GM12878 (cell line): Measurements from ENCODE around the gene KANSL2. TPM values are rescaled to one million over a fixed set of nuclear protein-coding genes. Genes with fewer than 3 reads are reported as not detected.

Experiments used
- CUX1 ChIP-seq: IDR thresholded peaks from 2 replicates; pipeline ENCODE4 v1.6.1; 2012; ENCODE audit warnings: improper control_type of control experiment, low read depth, low read length; ENCODE audit not compliant: insufficient replicate concordance
- FOS ChIP-seq: IDR thresholded peaks from 3 replicates; pipeline ENCODE4 v1.6.1; 2011; ENCODE audit warnings: borderline replicate concordance; ENCODE audit not compliant: insufficient read length; ENCODE audit errors: extremely low read depth
- ZBTB40 ChIP-seq: fragments of 450-650 bp; IDR thresholded peaks from 2 replicates; pipeline ENCODE4 v1.6.1; 2016; ENCODE audit warnings: mild to moderate bottlenecking, moderate library complexity, borderline replicate concordance
- polyA plus RNA-seq, 11 experiments: library from polyadenylated mRNA; depleted of rRNA in 4 of 11; unstranded in 6 of 11; stranded (reverse) in 5 of 11; fragments of >200 nt; fragmentation: Nextera tagmentation in 4 of 11; fragmentation: Illumina TruSeq in 1 of 11; extraction: Ambion mirVana in 4 of 11; extraction: Trizol in 1 of 11; gene quantifications; 1 replicate in 1 of 11; 2 replicates in 10 of 11; pipeline versions ENCODE4 v1.2.1 to v1.2.3, GENCODE V29; 2011 to 2016; ENCODE audit warnings: inconsistent platforms in 2 of 11, missing spikeins in 2 of 11, low read depth in 1 of 11
- total RNA-seq, 4 experiments: library from RNA; depleted of rRNA in 3 of 4; stranded (reverse); fragments of >200 nt in 3 of 4; fragmentation: Illumina TruSeq in 1 of 4; extraction: Trizol in 1 of 4; gene quantifications; 2 replicates each; pipeline versions ENCODE4 v1.2.1 to v1.2.3, GENCODE V29; 2013 to 2021

The KANSL2 gene
- total and polyA plus RNA-seq, 10 of the 15 experiments (the other 5 are each of a cell fraction or from before 2014, with no cell fraction given) = 28.1 to 54.8 (median 40.9) TPM

GRCh38 chr12:48678551-48679185, 3.4 kb downstream of the KANSL2 start (continued):
- TF ChIP-seq CUX1 (no peak), ZBTB40 (no peak), FOS (no peak)
